ENCODE data around the gene LIMA1. TPM values are rescaled to one million over a fixed set of nuclear protein-coding genes. Genes with fewer than 3 reads are reported as not detected.

The LIMA1 gene
- total RNA-seq, 1 experiment from 2014 or later = 116 TPM

DNA sequence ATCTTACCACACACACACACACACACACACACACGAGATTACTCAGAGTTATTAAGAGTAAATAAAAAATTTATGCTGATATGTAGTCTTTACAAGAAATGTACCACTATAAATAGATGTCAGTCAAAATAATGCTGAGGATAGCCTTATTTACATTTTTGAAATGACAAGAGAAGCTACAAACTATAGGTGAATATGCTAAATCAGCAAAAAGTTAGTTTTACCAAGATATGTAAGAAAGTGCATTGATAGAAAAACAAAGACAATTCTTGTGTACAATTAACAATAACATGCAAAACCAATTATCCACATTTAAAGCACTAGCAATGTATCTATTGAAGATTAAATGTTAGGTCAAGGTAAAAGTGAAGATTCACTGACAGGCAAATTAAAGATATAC, 69.3 kb downstream of the LIMA1 start:
- DNase-seq = no peak
- Histone ChIP-seq H3K9me3 (no peaks in the 10 kb centered on the region), H3K36me3 (peaks cover 54% of the 10 kb centered on the region), H3K4me3 (no peak overlapping the region), H3K27me3 (no peaks in the 10 kb centered on the region)

DNA sequence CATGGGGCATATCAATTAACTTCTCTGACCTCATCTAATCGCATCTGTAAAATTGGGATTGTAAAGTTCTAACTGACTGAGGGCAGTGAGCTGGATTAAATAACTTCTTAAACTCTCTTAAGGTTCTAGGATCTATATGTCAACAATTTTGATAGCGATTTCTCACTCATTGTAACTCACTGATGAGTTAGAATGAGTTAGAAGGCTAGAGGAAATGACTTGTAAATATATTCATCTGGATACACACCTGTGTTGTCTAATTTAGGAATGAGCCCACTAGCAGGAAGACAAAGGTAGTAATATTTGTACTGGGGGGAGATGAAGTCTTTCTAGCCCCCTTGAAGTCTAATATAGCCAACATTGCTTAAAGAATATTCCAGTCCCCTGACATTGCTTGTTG, 69.9 kb downstream of the LIMA1 start:
- Histone ChIP-seq H3K36me3 (peaks cover 51% of the 10 kb centered on the region), H3K27me3 (no peaks in the 10 kb centered on the region), H3K9me3 (no peaks in the 10 kb centered on the region), H3K4me3 (no peak overlapping the region)
- DNase-seq = no peak

DNA sequence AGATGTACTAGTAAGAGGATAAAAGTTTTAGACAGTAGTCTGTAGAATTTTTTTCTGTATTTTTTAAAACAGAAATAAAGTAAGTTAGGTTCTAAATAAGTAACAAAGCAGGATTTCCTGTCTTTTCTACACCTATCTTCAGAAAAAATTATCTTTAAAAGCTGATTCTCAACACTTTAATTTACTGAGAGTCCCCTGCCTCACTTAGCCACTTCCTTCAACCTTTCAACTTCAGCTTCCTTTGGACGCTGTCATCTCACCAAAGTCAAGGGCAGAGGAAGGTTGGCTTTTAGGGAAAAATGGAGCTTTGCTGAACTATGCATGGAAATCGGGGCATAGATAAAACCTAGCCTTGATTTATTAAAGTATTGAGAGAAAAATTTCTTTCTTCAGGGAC, 71.3 kb downstream of the LIMA1 start:
- DNase-seq = no peak
- Histone ChIP-seq H3K27me3 (no peaks in the 10 kb centered on the region), H3K9me3 (no peaks in the 10 kb centered on the region), H3K36me3 (peaks cover 54% of the 10 kb centered on the region), H3K4me3 (no peak overlapping the region)

DNA sequence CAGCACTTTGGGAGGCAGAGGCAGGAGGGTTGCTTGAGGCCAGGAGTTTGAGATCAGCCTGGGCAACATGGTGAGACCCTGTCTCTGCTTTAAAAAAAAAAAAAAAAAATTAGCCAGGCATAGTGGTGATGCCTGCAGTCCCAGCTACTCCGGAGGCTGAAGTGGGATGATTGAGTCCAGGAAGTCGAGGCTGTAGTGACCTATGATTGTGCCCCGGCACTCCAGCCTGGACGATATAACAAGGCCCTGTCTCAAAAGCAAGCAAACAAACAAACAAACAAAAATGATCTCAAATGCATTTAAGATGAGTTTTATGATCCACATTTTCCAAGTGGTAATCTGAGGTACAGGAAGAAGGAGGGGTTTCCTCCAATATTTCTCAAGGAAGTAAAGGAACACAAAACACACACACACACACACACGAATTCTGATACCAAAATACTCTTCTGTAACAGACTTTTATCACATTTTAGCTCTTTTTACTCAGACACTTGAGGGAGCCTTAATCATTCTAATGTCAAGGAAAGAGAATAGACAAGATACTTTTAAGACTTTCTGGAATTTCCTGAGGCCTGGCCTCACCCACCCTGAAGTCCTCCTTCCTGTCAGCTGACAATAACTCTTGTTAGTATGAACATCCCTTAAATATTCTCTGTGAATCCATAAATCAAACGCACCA, 71.8 kb downstream of the LIMA1 start:
- Histone ChIP-seq H3K9me3 (no peaks in the 10 kb centered on the region), H3K4me3 (no peak overlapping the region), H3K36me3 (peaks cover 54% of the 10 kb centered on the region), H3K27me3 (no peaks in the 10 kb centered on the region)
- DNase-seq = no peak

DNA sequence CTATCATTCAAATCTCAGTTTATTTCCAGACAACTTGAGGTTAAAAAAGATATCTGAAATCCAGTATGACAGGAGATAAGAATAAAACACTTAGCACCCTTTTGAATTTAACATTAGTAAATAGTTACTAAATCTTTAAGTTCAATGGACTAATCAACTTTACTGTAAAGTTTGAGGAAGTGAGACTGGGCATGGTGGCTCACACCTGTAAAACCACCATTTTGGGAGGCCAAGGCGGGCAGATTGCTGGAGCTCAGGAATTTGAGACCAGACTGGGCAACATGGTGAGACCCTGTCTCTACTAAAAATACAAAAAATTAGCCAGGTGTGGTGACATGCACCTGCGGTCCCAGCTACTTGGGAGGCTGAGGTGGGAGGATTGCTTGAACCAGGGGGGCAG, 75.9 kb downstream of the LIMA1 start:
- H3K9me3 ChIP-seq = no peaks in the 10 kb centered on the region
- DNase-seq = no peak
- H3K36me3 ChIP-seq = peaks cover 66% of the 10 kb centered on the region
- no peak overlapping the region for H3K4me3 ChIP-seq
- no peaks in the 10 kb centered on the region for H3K27me3 ChIP-seq

DNA sequence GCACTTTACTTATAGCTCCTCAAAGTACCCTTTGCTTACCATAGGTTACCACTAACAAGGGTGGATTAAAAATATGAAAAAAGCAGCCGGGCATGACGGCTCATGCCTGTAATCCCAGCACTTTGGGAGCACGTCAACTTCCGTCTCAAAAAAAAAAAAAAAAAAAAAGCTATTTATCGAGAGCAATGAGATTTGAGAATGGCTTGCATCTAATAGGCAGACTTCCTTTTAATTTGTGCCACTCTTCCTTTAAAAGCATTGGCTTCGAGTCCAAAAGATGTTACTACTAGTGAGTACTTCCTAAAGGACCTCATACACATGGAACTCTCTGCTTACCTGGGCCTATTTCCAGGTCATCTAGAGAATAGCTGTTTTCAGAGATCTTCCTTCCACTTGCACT, 77.7 kb downstream of the LIMA1 start:
- no peaks in the 10 kb centered on the region for H3K27me3 ChIP-seq
- no peak for DNase-seq
- peaks cover 71% of the 10 kb centered on the region for H3K36me3 ChIP-seq
- no peaks in the 10 kb centered on the region for H3K9me3 ChIP-seq
- H3K4me3 ChIP-seq = no peak overlapping the region

DNA sequence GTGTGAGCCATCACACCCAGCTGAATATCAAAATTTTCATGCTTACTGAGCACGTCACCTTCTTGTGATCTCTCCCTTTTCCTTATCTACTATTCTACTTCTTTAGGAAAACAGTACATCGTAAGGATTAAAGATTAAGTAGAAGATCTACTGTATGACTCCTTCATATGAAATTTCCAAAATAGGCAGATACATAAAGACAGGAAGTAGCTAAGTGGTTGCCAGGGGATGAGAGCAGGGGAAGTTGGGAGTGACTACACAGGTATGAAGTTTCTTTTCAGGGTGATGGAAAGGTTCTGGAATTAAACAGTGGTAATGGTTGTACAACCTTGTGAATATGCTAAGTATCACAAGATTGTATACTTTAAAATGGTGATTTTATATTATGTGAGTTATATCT, 79.6 kb downstream of the LIMA1 start:
- no peaks in the 10 kb centered on the region for H3K9me3 ChIP-seq
- no peaks in the 10 kb centered on the region for H3K27me3 ChIP-seq
- H3K4me3 ChIP-seq = no peak overlapping the region
- DNase-seq = no peak
- peaks cover 85% of the 10 kb centered on the region for H3K36me3 ChIP-seq

DNA sequence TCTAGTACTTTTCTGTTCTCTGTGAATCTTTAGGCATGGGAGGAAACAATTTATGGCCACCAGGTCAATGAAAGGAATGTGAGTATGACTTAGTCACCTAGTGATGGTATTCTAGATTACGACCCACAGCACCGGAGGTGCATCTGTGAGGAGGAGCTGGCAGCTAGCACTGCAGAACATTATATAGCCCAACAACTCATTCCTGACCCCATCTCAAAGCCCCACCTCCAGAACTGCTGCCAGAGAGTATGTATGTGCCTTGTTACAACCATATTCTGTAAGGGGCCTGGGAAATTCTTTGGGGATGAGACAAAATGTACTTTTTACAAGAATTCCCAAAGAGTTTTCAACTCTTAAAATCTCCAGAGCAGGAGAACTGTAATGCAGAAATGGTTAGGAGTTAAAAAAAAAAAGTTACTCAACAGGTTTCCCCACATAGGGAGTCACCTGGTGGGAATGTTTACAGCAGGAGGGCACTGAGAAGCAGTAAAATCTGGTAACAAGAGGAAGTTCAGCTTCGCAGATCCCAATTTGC, 81.3 kb downstream of the LIMA1 start:
- peaks cover 84% of the 10 kb centered on the region for H3K36me3 ChIP-seq

DNA sequence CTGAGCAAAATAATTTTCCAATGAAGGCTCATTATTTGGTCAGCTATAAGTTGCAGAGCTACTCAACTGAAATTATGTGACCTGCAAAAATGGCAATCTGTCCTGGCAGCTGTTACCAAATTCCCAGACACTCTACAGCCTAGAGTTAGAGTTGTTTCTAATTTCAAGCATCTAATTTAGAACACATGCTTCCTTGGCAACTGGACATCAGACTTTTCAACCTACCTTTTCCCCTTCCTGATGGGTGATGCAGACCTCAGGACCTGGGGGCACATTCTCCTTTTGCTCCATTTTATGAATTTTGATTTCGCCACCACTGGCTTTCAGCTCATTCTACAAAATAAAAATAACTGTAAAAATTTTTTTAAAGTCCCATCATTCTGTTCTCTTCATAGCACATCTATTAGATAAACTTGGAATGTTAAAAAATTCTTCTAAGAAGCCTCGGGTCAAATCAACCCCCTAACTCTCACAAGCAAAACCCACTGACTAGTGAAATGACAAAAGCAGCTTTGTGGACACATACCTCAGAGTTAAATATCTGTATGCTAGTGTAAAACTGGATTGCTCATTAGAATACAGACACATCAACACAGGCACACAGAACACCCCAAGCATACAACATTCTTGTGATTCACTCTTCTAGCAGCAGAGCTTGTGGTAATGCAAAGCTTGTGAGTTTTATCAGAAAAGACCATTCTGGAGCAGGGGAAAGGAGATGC, 82.6 kb downstream of the LIMA1 start:
- peaks cover 71% of the 10 kb centered on the region for H3K36me3 ChIP-seq
- no peak overlapping the region for H3K4me3 ChIP-seq
- H3K27me3 ChIP-seq = no peaks in the 10 kb centered on the region
- H3K9me3 ChIP-seq = no peaks in the 10 kb centered on the region
- no peak for DNase-seq

More for the DNA sequence above, 81.3 kb downstream of the LIMA1 start:
- H3K9me3 ChIP-seq = no peaks in the 10 kb centered on the region
- no peaks in the 10 kb centered on the region for H3K27me3 ChIP-seq
- no peak overlapping the region for H3K4me3 ChIP-seq
- DNase-seq = peak; percentile 44

DNA sequence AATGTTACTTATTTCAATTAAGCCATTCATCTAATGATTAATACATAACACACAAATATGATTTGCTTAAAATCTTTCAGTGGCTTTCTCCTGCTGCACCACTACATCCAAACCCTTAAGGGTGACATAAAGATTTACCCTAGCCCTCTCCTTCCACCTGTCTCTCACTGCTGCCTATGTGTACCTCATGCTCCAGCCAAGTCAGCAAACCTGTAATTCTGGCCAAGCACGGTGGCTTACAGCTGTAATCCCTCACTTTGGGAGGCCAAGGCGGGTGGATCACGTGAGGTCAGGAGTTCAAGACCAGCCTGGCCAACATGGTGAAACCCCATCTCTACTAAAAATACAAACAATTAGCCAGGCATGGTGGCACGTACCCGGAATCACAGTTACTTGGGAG, 84.5 kb downstream of the LIMA1 start:
- H3K27me3 ChIP-seq = no peaks in the 10 kb centered on the region
- H3K36me3 ChIP-seq = peaks cover 71% of the 10 kb centered on the region
- no peaks in the 10 kb centered on the region for H3K9me3 ChIP-seq
- no peak overlapping the region for H3K4me3 ChIP-seq
- no peak for DNase-seq

DNA sequence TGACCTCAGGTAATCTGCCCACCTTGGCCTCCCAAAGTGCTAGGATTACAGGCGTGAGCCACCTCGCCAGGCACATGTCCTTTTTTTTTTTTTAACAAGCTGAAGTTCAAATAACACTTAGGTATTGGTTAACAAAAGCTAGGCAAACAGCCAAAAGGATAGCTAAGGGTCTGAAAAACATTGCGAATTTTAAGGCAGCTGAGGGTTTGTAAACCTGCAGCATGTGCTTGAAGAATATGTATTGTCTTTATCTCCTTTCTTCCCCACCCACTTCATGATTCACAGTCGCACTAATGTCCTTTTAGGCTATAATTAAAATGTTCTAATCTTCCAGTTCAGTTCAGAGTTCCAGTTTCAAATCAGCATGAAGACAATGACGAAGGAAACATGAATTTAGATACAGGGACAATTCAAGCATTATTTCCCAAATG, 86.0 kb downstream of the LIMA1 start:
- Histone ChIP-seq H3K9me3 (no peaks in the 10 kb centered on the region), H3K27me3 (no peaks in the 10 kb centered on the region), H3K36me3 (peaks cover 64% of the 10 kb centered on the region), H3K4me3 (no peak overlapping the region)
- no peak for DNase-seq

DNA sequence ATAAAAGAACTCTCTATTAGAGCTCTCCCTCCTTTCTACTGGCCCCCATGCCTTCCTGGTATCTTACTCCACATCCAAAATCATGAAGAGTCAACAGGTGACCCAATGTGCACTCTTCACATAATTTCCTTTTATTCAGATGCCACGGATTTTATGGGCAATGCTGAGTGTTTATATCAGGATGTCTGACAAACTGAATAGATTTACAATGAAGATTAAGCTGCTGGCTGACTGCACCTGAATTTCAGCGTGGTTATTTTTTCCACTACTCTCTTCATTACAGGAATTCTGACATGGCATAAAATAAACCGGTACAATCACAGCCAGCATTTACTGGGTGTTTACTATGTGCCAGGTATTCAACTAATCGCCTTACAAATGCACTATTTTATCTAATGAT, 86.8 kb downstream of the LIMA1 start:
- no peak for DNase-seq
- Histone ChIP-seq H3K9me3 (no peaks in the 10 kb centered on the region), H3K4me3 (no peak overlapping the region), H3K36me3 (peaks cover 64% of the 10 kb centered on the region), H3K27me3 (no peaks in the 10 kb centered on the region)

DNA sequence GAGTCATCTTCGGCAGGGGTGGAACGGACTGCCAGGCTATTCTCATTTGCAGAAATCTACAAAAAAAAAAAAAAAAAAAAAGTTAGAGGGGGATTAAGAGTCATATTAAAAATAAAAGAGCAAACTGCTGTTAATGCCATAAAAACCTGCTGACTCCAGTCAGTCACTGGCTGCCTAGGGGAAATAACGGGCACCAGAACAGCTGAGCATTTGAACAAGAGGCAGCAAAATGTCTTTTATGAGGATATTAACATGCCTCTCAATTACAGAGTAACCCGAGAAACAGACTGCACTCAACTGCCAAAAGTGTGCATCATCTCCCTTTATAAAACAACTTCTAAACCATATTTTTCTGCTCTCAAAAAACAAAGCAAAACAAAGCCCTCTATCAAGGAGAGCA, 87.5 kb downstream of the LIMA1 start:
- H3K9me3 ChIP-seq = no peaks in the 10 kb centered on the region
- DNase-seq = peak; percentile 42
- no peak overlapping the region for H3K4me3 ChIP-seq
- no peaks in the 10 kb centered on the region for H3K27me3 ChIP-seq
- peaks cover 64% of the 10 kb centered on the region for H3K36me3 ChIP-seq

DNA sequence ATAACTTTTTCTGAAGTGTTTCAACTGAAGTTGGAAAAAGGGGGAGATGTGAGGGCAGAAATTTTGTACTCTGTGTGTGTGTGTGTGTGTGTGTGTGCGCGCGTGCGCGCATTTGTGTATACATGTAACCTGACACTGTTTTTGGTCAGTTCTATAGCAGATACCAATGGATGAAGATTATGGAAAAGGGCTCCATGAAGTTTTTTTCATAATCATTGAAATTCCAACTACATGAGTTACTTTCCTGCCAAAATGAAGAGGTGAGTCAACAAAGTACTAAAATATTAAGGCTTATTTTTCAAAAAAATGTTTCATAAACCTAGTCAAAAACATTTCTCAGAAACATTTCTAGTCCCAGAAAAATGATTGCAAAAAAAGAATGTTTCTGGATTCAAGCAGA, 90.4 kb downstream of the LIMA1 start:
- no peaks in the 10 kb centered on the region for H3K27me3 ChIP-seq
- peaks cover 58% of the 10 kb centered on the region for H3K36me3 ChIP-seq
- no peaks in the 10 kb centered on the region for H3K9me3 ChIP-seq
- peak; percentile 46 for DNase-seq
- no peak overlapping the region for H3K4me3 ChIP-seq

DNA sequence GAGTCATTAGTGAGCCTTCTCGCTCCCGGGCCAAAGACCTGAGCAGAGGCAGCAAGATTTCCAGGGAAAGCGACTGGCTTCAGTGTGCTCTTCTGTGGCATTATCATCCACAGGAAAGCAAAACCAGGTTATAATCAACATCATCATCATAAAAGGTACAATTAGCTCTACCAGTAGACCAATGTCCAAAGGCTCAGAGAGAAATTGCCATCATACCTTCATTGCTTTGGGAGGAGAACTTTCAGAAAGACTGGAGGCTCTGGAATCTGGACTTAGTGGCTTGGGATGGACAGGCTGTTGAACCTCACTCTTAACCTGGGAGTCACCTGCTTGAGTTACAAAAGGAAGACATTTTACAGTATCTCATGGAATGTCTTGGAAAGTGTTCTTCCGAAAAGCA, 91.1 kb downstream of the LIMA1 start:
- no peak for DNase-seq
- peaks cover 57% of the 10 kb centered on the region for H3K36me3 ChIP-seq
- no peaks in the 10 kb centered on the region for H3K9me3 ChIP-seq
- no peaks in the 10 kb centered on the region for H3K27me3 ChIP-seq
- H3K4me3 ChIP-seq = no peak overlapping the region

DNA sequence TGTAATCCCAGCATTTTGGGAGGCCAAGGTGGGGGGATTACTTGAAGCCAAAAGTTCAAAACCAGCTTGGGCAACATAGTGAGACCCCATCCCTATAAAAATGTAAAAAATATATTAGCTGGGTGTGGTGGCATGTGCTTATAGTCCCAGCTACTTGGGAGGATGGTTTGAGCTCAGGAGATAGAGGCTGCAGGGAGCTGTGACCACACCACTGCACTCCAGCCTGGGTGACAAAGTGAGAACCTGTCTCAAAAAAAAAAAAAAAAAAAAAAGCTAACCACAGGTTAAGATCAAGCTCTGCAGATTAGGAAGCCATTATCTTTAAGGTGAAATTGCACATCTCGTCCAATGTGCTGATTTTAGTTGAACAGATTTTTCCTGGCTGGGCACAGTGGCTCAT, 92.5 kb downstream of the LIMA1 start:
- DNase-seq = no peak
- no peaks in the 10 kb centered on the region for H3K27me3 ChIP-seq
- no peaks in the 10 kb centered on the region for H3K9me3 ChIP-seq
- no peak overlapping the region for H3K4me3 ChIP-seq
- H3K36me3 ChIP-seq = peaks cover 55% of the 10 kb centered on the region

DNA sequence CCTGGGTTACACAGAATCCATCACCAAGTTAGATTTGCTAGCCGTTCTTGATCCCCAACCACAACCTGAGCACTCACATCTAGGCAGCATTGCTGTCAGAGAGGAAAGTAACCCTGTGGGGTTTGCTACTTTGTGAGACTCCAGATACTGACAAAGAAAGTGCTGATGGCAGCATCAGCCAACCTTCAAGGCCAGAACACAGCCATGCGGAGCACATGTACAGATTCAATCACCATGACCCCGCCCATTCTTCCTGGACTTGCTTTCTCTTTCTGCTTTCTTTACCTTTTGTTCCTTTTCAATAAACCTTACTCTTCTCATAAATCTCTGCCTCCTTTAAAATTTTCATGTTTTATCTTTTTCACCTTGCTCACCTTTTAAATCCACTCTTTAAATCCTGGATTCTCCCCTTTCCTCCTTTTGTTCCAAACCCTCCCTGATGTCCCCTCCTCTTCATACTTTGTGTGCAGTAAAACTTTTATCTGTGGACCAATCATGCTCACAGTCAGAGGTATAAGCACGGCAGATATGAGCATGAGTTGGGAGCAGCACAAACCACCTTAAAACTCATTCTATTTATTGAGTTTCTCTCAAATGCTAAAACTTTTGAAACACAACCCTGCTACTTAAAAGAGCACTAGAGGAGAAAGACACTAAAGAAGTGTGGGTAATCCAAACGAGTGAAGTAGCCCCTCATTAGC, 94.3 kb downstream of the LIMA1 start:
- Histone ChIP-seq H3K27me3 (no peaks in the 10 kb centered on the region), H3K4me3 (no peak overlapping the region), H3K9me3 (no peaks in the 10 kb centered on the region), H3K36me3 (peaks cover 55% of the 10 kb centered on the region)
- no peak for DNase-seq

Measured in MG63 (cell line).